ENCODE results near the gene CCDC30. TPM values are rescaled to one million over a fixed set of nuclear protein-coding genes. Genes with fewer than 3 reads are reported as not detected.

The CCDC30 gene
- total RNA-seq, 4 donors from 2014 or later = 0.99 to 4.1 (median 1.7) TPM

DNA sequence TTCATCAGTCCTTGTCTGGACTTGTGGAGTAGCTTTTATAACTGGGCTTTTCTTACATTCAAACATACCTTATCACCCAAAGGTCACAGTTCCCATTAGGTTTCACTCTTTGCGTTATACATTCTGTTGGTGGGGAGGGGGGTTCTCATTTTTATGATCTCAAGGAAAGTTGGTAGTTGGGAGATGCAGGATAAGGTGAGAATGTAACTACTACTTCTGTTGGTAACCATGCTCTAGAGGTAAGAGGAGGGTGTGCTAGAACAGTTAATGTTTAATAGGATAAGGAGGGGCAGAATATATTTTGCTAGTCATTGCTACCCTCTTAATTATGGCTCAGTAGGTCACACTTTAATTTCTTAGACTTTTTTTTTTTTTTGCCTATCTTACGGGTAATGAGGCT, 229.8 kb downstream of the CCDC30 start:
- no peak overlapping the region for H3K27ac ChIP-seq (replicated peaks in 1 of 4)
- H3K9me3 ChIP-seq = no peaks in the 10 kb centered on the region
- WGBS = 90% methylated on average over 2 of the region's 2 CpGs
- no peaks in the 10 kb centered on the region for H3K27me3 ChIP-seq
- peaks cover 38 to 61% (median 57%) of the 10 kb centered on the region in 4 donors for H3K4me1 ChIP-seq
- TF ChIP-seq POLR2AphosphoS5 (IDR thresholded peaks at IDR 0.05) = no peak
- no peak for TF ChIP-seq POLR2A (IDR thresholded peaks at IDR 0.05; ENCODE audit: low read depth)
- TF ChIP-seq EP300 (IDR thresholded peaks at IDR 0.05) = no peak
- TF ChIP-seq, protein P1, sequence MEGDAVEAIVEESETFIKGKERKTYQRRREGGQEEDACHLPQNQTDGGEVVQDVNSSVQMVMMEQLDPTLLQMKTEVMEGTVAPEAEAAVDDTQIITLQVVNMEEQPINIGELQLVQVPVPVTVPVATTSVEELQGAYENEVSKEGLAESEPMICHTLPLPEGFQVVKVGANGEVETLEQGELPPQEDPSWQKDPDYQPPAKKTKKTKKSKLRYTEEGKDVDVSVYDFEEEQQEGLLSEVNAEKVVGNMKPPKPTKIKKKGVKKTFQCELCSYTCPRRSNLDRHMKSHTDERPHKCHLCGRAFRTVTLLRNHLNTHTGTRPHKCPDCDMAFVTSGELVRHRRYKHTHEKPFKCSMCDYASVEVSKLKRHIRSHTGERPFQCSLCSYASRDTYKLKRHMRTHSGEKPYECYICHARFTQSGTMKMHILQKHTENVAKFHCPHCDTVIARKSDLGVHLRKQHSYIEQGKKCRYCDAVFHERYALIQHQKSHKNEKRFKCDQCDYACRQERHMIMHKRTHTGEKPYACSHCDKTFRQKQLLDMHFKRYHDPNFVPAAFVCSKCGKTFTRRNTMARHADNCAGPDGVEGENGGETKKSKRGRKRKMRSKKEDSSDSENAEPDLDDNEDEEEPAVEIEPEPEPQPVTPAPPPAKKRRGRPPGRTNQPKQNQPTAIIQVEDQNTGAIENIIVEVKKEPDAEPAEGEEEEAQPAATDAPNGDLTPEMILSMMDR (IDR thresholded peaks at IDR 0.05) = no peak
- H3K36me3 ChIP-seq = peaks cover 17 to 40% (median 29%) of the 10 kb centered on the region in 4 donors
- DNase-seq (ENCODE audit: extremely low spot score) = no peak
- no peak overlapping the region for H3K4me3 ChIP-seq
- intact Hi-C loops (cut with DNase I) = no loop called here

DNA sequence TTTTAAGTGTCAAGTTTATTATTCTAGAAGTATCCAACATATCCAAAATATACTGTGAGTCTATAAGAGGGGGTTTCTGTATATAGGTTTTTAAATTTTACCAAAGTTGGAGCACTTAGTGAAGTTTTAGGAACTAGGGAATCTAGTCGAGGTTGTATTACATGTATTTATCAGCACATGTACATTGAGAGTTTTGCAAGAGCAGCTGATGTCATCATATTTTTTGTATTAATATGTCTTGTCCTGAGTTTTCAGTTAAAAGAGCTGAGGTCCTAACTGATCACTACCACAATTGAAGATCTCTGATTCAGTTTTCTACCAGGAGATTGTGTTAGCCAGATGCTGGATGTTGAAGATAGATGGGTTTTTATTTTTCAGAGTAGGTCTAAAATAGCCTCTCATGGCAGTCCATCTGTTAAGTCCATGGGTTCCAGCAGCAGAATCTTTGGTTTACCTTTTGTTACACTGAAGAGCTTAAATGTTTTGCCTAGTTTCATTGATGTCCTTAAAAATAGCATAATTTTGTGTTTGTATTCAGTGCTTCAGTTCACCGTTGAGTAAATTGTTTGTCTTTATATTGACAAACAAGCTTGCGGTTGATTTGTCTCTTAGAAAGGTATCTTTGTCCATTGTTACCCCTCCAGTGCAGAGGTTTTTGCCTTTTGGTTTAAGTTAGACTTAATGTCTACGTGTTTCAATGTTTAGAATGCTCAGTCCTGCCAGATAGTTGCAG, 235.2 kb downstream of the CCDC30 start:
- DNase-seq (ENCODE audit: extremely low spot score) = no peak
- WGBS = 92% methylated on average over 4 of the region's 4 CpGs
- Histone ChIP-seq H3K4me3 (no peak overlapping the region), H3K9me3 (peaks cover 0 to 3% (median 0%) of the 10 kb centered on the region in 4 donors), H3K27ac (replicated peaks in 1 of 4) (no peak overlapping the region), H3K36me3 (peaks cover 58 to 93% (median 79%) of the 10 kb centered on the region in 4 donors), H3K4me1 (peaks cover 0 to 12% (median 5%) of the 10 kb centered on the region in 4 donors), H3K27me3 (no peaks in the 10 kb centered on the region)
- TF ChIP-seq POLR2AphosphoS5 (IDR thresholded peaks at IDR 0.05) (no peak), POLR2A (IDR thresholded peaks at IDR 0.05; ENCODE audit: low read depth) (no peak), EP300 (IDR thresholded peaks at IDR 0.05) (no peak)
- TF ChIP-seq, protein P1 (IDR thresholded peaks at IDR 0.05) = no peak
- intact Hi-C loops (cut with DNase I) = no loop called here

DNA sequence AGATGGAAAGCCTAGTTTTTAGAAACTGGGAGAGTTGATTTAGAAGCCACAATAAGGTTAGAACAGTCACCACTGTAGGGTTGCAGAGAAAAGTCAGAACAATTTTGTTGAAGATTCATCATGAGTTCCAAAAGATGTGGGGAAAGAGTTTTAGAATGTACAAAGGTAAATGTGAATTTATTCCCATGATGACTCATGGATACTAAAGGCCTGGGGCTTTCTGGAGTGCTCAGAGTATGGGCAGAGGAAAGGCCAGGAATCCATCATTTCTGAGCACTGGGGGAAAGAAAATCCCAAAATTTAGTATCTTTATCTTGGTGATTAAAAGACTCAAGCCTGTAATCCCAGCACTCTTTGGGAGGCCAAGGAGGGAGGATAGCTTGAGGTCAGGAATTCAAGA, 236.9 kb downstream of the CCDC30 start:
- DNase-seq (ENCODE audit: extremely low spot score) = no peak
- Histone ChIP-seq H3K4me1 (no peaks in the 10 kb centered on the region), H3K4me3 (no peak overlapping the region), H3K9me3 (peaks cover 0 to 3% (median 0%) of the 10 kb centered on the region in 4 donors), H3K27me3 (no peaks in the 10 kb centered on the region), H3K36me3 (peaks cover 72 to 100% (median 91%) of the 10 kb centered on the region in 4 donors), H3K27ac (replicated peaks in 1 of 4) (no peak overlapping the region)
- TF ChIP-seq POLR2A (IDR thresholded peaks at IDR 0.05; ENCODE audit: low read depth) (no peak), POLR2AphosphoS5 (IDR thresholded peaks at IDR 0.05) (no peak), EP300 (IDR thresholded peaks at IDR 0.05) (no peak)
- TF ChIP-seq, protein P1 (IDR thresholded peaks at IDR 0.05) = no peak
- intact Hi-C loops (cut with DNase I) = no loop called here

DNA sequence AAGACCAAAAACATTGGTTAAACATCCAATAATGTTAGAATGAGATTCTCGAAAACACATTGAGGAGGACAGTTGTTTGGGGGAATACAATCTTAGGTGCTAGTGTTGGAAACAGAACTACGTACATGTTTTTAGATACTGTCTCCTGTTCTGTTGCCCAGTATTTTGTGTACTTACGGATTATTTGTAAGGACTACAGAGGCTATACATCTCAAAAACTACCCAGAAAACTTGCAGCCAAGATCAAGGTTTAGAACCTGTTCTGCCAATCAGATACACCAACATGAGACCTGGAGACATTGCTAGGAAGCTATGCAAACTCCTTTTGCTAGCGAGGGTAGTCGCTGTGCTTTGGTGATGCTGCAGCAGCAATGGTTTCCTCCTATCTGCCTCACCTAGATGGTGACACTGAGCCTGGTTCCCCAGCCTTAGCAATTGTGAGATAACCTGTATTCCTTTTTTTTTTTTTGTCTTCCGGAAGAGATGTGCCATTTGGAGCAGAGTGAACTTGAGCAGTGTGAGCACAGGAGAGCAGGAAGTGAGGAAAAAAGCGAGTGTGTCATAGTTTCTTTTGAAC, 240.9 kb downstream of the CCDC30 start:
- Histone ChIP-seq H3K27ac (replicated peaks in 1 of 4) (no peak overlapping the region), H3K4me1 (no peaks in the 10 kb centered on the region), H3K27me3 (no peaks in the 10 kb centered on the region), H3K4me3 (no peak overlapping the region), H3K36me3 (peaks cover 44 to 95% (median 76%) of the 10 kb centered on the region in 4 donors), H3K9me3 (no peaks in the 10 kb centered on the region)
- 91% methylated on average over 7 of the region's 7 CpGs for WGBS
- DNase-seq (ENCODE audit: extremely low spot score) = no peak
- TF ChIP-seq EP300 (IDR thresholded peaks at IDR 0.05) (no peak), POLR2A (IDR thresholded peaks at IDR 0.05; ENCODE audit: low read depth) (no peak), POLR2AphosphoS5 (IDR thresholded peaks at IDR 0.05) (no peak)
- TF ChIP-seq, protein P1 (IDR thresholded peaks at IDR 0.05) = no peak
- intact Hi-C loops (cut with DNase I) = no loop called here

Small RNA genes lying within 50 kb of the gene (small RNA-seq; reads per million reads assigned to genes)
- gene RNU6-536P (0 reads per million in 3 donors), gene TMSB4XP1 (0 reads per million in 3 donors)

Other genes starting within 250 kb of the CCDC30 start
- gene FOXJ3, start 128.1 kb upstream of the CCDC30 start, total RNA-seq = 10 to 100 TPM; 34.5 to 40.0 (median 36.1) TPM
- 1 to 10 TPM; 1.8 to 5.3 (median 3.4) TPM for gene RIMKLA, start 82.5 kb upstream of the CCDC30 start, total RNA-seq
- gene ZMYND12, start 7.3 kb upstream of the CCDC30 start, total RNA-seq = 1 to 10 TPM in 1 of 4 donors, under 1 TPM in 2, not detected in 1; 0.23 to 1.7 (median 0.78) TPM
- 100 to 1,000 TPM in 2 of 4 donors, 10 to 100 TPM in 2; 59.1 to 105 (median 90.6) TPM for gene PPCS, start 6.7 kb upstream of the CCDC30 start, total RNA-seq
- 10 to 100 TPM; 12.5 to 17.2 (median 15.0) TPM for gene PPIH, start 195.1 kb downstream of the CCDC30 start, total RNA-seq
- gene YBX1, start 219.1 kb downstream of the CCDC30 start, total RNA-seq = 100 to 1,000 TPM; 778 to 889 (median 812) TPM

Data from esophagus muscularis mucosa (tissue), 4 donors.